Kidney capillary endothelial cell (primary cell): ENCODE measurements around the gene RPH3AL.
"Not testable (repeated sequence)": the region's sequence is repeated elsewhere in the genome, so short reads cannot be mapped to it uniquely, and the experiment has no call there.

Experiments
- DNase-seq: peaks from one replicate; pipeline ENCODE4 v3.0.0-alpha.2; 2018; ENCODE audit warnings: low spot score

The RPH3AL gene

GRCh38 chr17:200586-200985, 152.0 kb downstream of the RPH3AL start:
- DNase-seq = no peak

GRCh38 chr17:199806-200545, 152.6 kb downstream of the RPH3AL start:
- no peak for DNase-seq

GRCh38 chr17:199191-199604, 153.4 kb downstream of the RPH3AL start:
- DNase-seq = no peak

- not testable (repeated sequence) for DNase-seq
These were observed 154.4 kb downstream of the RPH3AL start for GRCh38 chr17:198225-198624.

- no peak for DNase-seq
These were observed 155.3 kb downstream of the RPH3AL start for GRCh38 chr17:197352-197751.

GRCh38 chr17:194828-195602, 157.6 kb downstream of the RPH3AL start:
- no peak for DNase-seq

- DNase-seq = no peak
These were observed 158.5 kb downstream of the RPH3AL start for GRCh38 chr17:193841-194806.

- no peak for DNase-seq
These were observed 159.2 kb downstream of the RPH3AL start for GRCh38 chr17:193426-193810.

GRCh38 chr17:192666-193425, 159.8 kb downstream of the RPH3AL start:
- no peak for DNase-seq

- no peak for DNase-seq
These were observed 163.2 kb downstream of the RPH3AL start for GRCh38 chr17:189444-189843.

GRCh38 chr17:187130-187529, 165.5 kb downstream of the RPH3AL start:
- no peak for DNase-seq

GRCh38 chr17:185445-186138, 167.0 kb downstream of the RPH3AL start:
- no peak for DNase-seq

- no peak for DNase-seq
These were observed 169.6 kb downstream of the RPH3AL start for GRCh38 chr17:183021-183420.

- no peak for DNase-seq
These were observed 170.4 kb downstream of the RPH3AL start for GRCh38 chr17:182050-182751.

GRCh38 chr17:181245-182049, 171.2 kb downstream of the RPH3AL start, which contains the start of gene DOC2B:
Gene DOC2B, minus strand, starts transcription at chr17:181650. Its CDS starts 171 bp downstream, at chr17:181479.
- peak; percentile 47 for DNase-seq

GRCh38 chr17:180381-181244, 172.0 kb downstream of the RPH3AL start:
- DNase-seq = no peak

GRCh38 chr17:179781-180380, 172.7 kb downstream of the RPH3AL start:
- DNase-seq = no peak

GRCh38 chr17:179066-179432, 173.6 kb downstream of the RPH3AL start:
- no peak for DNase-seq
